GM21390 (cell line): ENCODE results near the gene PARD3.
"Not testable (repeated sequence)": the region's sequence is repeated elsewhere in the genome, so short reads cannot be mapped to it uniquely, and the experiment has no call there.

Experiments
- ATAC-seq: cut with Tn5 transposase; IDR thresholded peaks from one replicate; pipeline ENCODE4 v1.9.1; 2021; ENCODE audit not compliant: unreplicated experiment

Gene PARD3

DNA sequence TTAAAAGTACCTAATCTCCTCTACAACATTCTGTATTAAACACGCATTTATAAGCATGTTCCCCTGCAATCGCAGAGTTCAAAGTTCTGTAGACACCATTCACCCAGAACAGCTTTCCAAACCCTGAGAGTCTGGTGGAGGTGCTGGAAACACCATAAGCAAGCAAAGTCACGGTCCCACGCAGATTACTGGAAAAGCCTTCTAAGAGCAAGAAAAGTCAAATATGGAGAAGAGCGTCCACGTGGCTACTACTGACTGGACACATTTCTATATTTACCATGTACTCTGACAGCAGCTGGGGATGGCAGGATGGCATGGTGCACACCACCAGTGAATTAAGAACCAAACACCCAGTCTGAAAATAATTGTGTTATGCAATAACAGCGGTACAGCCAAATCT is 97.7 kb downstream of the PARD3 start:
- no peak for ATAC-seq

DNA sequence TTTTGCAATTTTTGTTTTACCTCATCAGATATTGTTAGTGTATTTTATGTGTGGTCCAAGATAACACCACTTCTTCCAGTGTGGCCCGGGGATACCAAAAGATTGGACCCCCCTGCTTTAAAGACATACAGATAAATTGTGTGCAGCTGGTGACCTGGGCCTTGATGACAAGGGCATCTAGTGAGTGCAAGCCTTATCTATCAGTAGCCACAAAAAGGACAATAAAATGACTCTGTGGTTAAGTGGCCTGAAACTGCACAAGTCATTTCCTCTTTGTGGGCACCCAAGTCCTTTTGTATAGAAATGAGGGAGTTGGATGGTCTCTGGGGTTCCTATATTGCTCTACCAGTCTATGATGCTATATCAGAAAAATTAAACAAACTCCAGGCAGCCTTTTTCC is 98.1 kb downstream of the PARD3 start:
- no peak for ATAC-seq

DNA sequence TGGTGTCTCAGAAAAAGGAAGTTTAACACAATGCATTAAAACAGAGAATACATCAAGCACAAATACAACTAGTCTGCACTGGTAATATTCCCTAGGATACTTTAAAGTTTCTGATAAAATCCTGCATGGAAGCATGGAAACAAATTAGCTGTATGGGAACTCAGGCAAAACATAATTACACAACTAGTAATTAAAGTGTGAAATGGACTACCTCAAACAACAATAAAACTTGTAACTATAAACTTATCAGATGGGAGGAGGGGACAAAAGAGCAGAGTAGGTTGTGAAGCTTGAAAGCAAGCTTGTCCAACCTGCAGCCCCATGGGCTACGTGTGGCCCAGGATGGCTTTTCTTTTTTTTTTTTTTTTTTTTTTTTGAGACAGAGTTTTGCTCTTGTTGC is 98.9 kb downstream of the PARD3 start:
- no peak for ATAC-seq

DNA sequence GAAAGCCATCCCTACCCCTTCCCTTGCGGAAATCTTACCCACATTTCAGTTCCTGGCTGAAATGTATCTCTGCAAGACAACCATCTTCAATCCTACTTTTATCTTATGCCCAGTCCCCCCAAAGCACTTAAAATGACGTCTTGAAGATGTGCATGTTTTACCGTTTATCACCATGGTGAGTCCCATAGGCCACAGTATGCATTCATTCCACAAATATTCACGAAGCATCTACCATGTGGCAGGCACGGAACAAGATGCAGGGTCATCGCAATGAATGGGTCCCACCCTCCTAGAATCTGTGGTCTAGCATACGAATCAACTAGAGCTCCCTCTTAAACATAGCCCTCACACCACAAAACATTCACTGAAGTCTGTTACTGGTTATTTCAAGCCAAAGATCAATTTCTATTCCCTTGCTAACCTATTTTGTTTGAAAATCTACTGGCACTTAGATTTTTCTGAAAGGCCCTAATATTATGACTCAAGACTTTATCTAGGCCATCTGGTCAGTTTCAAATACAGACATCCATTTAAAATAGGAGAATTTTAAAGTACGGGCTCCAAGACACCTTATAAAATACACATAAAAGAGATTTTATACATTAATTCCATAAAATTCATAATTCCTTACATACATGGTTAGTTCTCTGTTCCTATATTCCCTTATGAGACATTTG is 99.4 kb downstream of the PARD3 start:
- ATAC-seq: no peak

DNA sequence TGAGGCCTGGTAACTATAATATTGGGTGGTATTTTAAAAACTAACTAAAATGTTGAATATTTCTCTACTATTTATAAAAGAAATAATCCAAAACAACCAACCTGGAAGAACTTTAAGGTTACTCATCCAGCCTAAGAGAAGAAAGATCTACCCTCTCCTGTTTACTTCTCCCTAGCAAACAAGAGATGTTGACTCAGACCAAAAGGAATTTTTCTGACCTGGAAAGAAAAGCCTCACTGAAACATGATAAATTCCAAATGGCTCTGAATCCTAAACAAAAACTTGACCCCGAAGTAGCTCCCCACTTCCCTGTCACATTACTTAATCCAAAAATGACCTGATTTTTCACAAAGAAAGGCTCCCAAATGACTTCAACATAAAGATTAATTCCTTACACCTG is 101.2 kb downstream of the PARD3 start:
- no peak for ATAC-seq

DNA sequence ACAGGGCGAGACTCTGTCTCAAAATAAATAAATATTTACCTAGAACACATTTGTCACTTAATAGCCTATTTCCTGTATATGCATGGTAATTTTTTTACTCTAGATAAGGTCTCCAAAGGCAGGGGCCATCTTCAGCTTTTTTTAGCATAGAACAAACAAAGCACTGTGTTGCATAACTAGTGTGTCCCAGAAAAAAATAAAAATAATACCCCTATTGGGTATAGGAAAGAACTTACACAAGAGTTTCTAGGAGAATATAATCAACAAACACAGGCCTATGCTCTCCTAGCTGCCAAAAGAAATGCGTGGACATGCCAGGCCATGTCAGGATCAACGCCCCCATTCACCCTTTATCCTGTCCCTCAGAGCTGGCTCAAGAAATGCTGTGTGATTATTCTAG is 103.6 kb downstream of the PARD3 start:
- no peak for ATAC-seq

DNA sequence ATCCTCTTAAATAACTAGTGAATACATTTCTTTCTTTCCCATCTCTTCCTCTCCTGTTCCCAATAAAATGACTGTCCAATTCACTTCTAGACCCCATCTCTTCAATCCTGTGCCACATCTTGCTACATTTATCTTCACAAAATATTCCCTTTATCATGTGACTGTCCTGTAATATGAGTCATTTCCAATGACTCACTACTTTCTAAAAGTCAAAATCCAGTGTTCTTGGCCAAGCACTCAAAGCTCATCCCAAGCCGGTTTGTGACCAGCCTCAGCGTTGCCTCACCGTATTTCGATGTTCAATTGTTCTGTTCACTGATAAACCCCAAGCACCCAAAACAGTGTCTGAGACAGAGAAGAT is 104.7 kb downstream of the PARD3 start:
- ATAC-seq: no peak

DNA sequence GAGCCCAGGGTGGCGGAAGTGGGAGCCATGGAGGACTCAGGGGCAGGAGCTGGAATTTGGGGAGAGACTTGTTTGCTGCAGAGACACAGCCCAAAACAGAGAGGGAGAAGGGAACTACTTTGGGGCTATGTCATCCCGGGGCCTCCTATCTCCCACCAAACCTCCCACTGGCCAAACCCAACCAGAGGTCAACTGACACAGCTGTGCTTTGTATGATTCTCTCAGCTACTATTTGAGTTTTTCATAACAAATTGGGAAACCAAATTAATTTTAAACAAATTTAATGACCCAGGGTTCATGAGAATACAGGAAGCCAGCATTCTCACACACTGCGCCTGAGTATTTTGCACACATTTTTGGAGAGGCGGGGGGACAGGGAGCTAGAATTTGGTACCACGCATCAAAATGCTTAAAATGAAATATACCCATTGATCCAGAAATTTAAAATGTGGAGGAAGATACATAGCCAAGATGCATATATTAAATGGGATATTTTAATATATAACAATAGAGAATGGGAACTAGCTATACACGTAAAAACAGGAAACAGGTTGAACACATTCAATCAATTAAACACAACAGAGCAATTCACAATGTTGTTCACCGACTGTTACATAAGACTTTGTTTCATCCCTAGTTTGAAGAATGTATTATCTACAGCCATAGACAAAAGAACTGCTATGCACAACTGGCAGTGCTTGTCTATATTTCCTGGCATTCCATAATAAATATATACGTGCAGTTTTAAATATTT is 105.3 kb downstream of the PARD3 start:
- no peak for ATAC-seq

DNA sequence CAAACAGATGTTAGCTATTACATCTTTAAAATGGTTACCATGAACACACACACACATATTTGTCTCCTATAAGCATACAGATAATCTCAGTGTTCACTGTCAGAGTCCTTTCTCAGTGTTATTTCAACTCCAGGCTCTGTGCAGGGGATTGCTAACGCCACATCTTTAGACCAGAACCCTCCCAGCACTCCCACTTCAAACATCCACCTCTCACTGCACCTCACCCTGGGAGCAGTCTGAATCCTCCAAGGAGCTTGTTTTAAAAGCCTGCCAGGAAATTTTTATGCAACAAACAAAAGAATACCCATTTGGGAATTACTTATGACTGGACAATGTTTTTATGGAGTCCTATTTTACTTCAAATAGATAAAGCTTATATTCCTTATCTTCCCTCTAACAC is 107.4 kb downstream of the PARD3 start:
- no peak for ATAC-seq

DNA sequence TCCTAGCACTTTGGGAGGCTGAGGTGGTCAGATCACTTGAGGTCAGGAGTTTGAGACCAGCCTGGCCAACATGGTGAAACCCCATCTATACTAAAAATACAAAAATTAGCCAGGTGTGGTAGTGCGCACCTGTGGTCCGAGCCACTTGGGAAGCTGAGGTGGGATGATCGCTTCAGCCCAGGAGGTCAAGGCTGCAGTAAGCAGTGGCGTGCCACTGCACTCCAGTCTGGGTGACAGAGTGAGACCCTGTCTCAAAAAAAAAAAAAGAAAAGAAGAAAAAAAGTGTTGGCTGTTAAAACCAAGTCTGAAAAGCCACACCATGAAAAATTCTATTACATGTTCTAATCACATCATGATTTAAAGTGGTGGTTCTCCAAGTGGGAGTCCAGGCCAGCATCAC is 108.1 kb downstream of the PARD3 start:
- ATAC-seq: not testable (repeated sequence)

DNA sequence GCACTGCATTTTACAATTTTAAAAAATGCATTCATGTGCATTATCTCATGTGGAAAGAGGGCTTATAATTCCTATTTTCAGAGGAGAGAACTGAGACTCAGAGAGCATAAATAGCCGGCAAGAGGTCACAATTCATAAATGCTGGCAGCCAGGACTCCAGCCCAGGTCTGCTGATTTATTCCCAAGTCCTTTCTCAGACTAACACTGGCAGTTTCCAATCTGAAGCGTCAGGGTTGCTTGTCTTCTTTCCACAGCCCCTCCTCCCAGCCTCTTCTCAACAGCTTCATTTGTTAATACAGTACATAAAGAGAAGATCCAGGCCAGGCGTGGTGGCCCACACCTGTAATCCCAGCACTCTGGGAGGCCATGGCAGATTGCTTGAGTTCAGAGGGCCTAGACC is 108.9 kb downstream of the PARD3 start:
- ATAC-seq: no peak

DNA sequence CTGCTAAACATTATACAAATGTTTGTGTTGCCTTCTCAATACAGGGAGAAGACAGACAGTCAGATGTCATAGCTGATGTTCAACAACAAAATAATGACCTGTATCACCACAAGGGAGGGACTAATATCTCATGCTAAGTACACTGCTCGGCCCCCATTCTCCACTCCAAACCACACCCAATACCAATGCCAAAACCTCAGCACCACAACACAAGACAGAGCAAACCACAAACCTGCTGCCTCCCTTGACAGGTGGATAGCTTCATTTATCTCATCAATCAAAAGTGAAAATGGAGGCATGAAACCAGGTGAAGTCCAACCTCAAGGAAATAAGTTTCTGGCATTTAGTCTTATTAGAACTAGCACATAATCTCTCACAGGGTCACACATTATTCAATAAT is 109.5 kb downstream of the PARD3 start:
- ATAC-seq: no peak

DNA sequence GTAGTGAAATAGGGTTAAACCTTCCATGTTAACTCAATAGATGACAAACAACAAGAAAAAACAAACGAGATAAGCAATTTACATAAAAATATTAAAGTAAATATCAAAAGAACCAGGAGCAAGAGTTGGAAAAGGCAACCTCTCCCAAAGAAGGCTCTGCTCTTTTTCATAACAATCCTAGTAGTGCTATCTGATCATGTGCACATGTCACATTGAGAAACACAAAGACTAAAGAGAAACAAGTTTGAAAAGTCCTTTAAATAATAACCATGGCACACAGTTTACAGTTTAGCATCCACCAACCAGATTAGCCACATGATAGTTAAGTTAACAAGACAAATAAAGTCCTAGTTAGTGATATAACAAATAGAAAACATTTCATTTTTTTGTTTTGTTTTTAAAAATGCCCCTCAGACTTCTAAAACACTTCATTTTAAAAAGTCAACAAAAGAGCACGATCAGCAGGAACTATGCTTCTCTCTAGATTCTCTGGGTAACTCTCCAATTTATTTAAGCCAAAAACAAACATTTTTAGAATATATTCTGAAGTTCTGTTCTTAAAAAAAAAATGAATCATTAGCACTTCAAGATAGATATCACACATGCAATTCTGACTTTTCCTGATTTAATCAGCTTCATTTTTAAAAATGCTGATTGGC is 110.4 kb downstream of the PARD3 start:
- no peak for ATAC-seq

DNA sequence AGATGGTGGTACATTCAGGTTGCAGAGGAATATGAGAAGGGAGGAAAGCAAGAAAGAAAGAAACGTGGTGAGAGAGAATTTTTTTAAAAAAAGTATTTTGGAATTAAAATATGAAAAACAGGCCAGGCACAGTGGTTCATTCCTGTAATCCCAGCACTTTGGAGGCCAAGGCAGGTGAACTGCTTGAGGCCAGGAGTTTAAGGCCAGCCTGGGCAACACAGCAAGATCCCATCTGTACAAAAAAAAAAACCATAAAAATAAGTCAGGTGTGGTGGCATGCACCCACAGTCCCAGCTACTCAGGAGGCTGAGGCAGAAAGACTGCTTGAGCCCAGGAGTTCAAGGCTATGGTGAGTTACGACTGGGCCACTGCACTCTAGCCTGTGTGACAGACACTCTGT is 112.1 kb downstream of the PARD3 start:
- ATAC-seq: no peak

DNA sequence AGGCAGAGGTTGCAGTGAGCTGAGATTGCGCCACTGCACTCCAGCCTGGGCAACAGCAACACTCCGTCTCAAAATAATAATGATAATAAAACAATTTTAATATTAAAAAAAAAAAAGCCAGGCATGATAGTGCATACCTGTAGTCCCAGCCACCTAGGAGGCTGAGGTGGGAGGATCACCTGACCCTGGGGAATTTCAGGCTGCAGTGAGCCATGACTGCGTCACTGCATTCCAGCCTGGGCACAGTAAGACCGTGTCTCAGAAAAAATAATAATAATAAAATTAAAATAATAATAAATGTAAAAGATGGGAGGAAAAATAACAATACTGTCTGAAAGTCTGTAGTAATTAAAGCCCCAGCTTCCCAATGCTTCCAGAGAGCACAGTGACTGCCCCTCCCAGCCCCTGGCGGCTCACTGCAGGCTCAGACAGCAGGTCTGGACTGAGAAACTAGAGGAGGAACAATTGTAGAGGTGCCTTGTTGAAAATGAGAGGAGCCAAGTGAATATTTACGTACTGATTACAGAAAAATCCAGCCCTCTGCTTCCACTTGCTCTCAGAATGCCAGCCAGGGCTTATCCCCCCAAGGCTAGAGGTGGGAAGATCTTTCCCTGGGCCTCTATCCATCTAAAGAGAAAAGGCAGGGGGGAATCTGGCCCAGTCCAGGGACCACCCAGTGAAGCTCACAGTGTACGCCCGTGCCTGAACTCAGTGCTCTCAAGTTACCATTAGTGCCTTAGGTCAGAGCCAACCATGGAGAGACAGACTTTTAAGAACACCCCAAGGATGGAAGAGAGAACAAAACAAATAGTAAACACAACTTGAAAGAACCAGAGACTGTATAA is 112.8 kb downstream of the PARD3 start:
- no peak for ATAC-seq

DNA sequence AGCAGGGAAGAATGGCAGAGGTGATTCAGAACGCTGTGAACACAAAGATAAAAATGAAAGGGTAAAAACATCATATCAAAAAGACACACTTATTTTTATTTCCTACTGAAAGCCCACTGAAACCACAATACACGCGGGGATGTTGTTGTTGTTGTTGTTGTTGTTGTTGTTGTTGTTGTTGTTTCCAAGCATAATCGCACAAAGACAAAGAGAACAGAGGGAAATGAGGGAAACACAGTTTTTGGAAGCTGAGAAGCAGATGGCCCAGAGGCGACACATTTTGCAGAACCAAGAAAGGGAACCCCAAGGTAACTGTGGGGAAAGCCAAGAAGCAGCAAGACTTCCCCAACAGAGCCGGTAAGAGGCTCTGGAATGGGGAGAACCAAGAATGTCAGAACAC is 113.9 kb downstream of the PARD3 start:
- ATAC-seq: no peak

DNA sequence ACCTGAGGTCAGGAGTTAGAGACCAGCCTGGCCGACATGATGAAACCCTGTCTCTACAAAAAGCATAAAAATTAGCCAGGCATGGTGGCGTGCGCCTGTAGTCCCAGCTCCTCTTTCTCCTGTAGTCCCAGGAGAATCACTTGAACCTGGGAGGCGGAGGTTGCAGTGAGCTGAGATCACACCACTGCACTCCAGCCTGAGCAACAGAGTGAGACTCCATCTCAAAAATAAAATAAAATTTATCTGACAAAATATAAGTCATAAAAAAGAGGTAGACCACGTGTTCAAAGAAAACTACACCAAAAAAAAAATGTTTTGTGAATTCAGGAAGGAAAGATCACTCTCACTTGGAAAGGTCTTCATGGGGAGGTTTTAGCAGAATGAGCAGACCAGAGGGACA is 114.3 kb downstream of the PARD3 start:
- not testable (repeated sequence) for ATAC-seq

DNA sequence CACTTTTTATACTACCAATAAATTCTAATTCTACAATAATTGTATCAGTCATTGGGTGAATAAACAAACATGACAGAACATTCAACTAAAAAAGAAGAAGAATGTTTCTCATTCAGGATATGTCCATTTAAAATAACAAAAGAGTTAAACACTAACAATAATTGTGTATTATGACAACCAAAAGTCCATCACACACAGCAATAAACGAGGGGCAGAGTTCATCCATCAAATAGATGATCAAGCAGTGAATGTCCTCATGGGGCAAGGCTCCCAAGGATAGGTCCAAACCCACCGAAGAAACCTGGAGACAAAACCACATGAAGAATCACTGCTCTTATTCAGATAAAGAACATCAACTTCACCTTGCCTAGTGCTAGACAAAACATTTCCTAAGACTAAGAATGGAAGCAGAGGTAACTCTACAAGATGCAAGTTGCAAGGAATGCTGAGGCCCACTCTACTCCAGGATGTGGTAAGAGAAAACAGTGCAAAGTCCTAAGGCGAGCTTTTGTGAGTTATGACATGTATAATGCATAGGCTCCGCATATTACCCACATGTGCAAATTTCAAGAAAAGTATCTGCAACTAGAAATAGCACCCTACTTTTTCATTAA is 115.1 kb downstream of the PARD3 start:
- no peak for ATAC-seq

DNA sequence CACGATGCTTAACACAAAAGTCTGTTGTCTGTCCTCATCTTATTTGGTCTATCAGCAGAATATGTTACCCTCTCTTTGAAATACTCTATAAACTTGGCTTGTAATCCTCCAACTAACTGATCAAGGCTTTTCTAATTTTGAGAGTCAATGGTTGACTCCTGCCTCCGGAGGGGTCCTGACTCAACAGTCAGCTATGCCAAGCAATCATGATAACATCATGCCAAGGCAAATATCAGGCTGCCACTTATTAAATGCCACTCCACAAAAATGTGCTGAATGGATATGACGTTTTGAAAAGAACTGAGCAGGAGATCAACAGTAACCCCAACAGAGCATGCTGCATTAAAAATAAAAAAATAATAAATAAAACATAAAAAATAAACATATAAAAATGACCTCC is 116.1 kb downstream of the PARD3 start:
- no peak for ATAC-seq

DNA sequence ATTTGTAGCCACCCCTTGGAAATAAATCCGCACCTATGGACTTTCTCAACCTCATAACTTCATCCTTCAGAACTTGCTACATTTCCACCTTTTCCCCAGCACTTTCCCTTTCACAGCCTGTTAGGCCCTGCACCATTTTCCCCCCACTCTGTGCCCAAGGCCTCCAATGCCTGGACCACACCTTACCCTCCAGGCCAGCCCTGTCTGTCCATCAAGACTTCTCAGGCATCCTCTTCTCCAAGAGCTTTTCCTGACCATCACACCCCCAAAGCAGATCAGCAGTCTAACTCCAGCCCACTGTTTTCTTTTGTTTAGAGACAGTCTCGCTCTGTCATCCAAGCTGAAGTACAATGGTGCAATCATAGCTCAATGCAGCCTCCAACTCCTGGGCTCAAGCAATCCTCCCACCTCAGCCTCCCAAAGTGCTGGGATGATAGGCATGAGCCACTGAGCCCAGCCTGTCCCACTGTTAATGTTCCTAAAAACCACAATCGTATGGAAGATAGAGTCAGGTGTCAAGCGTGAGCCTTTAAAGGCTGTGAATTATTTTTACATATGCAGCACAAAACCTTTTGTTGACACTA is 116.8 kb downstream of the PARD3 start:
- no peak for ATAC-seq
